Measurements from ENCODE around the gene AFP. TPM values are rescaled to one million over a fixed set of nuclear protein-coding genes. Genes with fewer than 3 reads are reported as not detected.

The AFP gene
- total and polyA plus RNA-seq, 2 of the 8 experiments (the other 6 are each of a cell fraction or from before 2014, with no cell fraction given), result 6.1 to 10.4 TPM

DNA sequence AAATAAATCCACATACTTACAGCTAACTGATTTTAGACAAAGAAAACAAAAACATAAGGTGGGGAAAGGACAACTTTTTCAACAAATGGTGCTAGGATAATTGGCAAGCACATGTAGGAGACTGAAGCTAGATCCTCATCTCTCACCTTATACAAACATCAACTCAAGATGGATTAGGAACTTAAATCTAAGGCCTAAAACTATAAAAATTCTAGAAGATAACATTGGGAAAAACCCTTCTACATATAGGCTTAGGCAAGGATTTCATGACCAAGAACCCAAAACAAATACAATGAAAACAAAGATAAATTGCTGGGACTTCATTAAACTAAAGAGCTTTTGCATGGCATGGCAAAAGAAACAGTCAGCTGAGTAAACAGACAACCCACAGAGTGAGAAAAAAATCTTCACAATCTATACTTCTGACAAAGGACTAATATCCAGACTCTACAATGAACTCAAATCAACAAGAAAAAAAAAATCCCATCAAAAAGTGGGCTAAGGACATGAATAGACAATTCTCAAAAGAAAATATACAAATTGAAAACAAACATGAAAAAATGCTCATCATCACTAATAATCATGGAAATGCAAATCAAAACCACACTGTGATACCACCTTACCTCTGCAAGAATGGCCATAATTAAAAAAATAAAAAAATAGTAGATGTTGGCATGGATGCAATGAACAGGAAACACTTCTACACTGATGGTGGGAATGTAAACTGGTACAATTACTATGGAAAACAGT, 14.1 kb upstream of the AFP start (continued):
- TF ChIP-seq YY1 (IDR thresholded peaks at IDR 0.05; ENCODE audit: low read depth, low read length) (no peak), CTBP2 (IDR thresholded peaks at IDR 0.05; ENCODE audit: borderline replicate concordance, insufficient read depth, insufficient read length, low read length) (no peak), ZNF274 (IDR thresholded peaks at IDR 0.05; ENCODE audit: borderline replicate concordance, extremely low read depth, low read length) (no peak), SP4 (IDR thresholded peaks at IDR 0.05; ENCODE audit: low read length) (no peak), BCL11A (IDR thresholded peaks at IDR 0.05; ENCODE audit: low read depth in 2 of 2, low read length in 2 of 2) (no peak)
